ENCODE data around the gene HIVEP3. TPM values are rescaled to one million over a fixed set of nuclear protein-coding genes. Genes with fewer than 3 reads are reported as not detected.

Gene HIVEP3
- total RNA-seq, 1 experiment from 2014 or later: 11.0 TPM

DNA sequence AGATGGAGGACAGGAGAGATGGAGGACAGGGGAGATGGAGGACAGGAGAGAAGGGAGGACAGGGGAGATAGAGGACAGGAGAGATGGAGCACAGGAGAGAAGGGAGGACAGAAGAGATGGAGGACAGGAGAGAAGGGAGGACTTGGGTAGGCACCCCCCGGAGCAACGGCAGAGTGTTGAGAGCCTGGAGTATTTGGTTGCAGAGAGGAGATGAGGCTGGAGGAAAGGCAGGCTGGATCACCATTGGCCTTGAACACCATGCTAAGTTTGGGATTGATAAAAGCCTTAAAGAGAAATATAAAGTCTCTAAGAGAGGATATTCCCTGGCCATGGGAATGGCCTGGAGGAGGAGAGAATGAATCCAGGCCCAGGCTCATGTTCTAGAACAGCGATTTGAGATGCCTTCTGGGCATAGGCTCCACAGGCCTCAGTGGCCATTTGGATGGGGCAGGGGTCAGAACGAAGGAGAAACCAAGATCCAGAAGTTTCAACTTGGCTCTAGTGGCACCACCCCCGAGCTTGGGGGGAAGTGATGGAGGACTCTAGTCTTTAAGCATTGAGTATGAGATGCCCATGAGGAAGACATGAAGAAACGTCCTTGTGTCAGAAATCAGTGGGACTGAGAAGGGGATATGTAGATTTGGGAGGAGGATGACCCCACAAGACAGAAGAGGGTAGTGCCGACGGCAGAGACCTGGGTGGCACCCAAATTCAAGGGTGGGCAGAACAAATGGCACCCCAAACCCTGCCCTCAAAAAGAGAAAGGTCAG, 386.3 kb downstream of the HIVEP3 start:
- no TSS peak for BruUV-seq (replicated peaks)
- Histone ChIP-seq H2AFZ (no peak overlapping the region), H3K4me1 (replicated peaks; ENCODE audit: insufficient read depth) (no peaks in the 10 kb centered on the region), H3F3A (ENCODE audit: insufficient read depth, low read depth) (peaks cover under 1% of the 10 kb centered on the region; the same call in 1 of the 2 replicates), H3K4me2 (no peak overlapping the region), H3K36me3 (ENCODE audit: low read depth) (no peaks in the 10 kb centered on the region), H3K27ac (no peak overlapping the region), H3K9me2 (ENCODE audit: insufficient read depth) (no peaks in the 10 kb centered on the region), H3K27me3 (ENCODE audit: insufficient read depth, low read depth) (no peaks in the 10 kb centered on the region), H4K20me1 (ENCODE audit: insufficient read depth) (no peaks in the 10 kb centered on the region), H3K4me3 (no peak overlapping the region), H3K9me3 (ENCODE audit: insufficient read depth, low read depth) (no peaks in the 10 kb centered on the region), H3K79me2 (ENCODE audit: low read depth) (no peaks in the 10 kb centered on the region)
- ChIA-PET CTCF (no interaction called here), POLR2A (ENCODE audit: unreplicated experiment) (no interaction called here)
- TF ChIP-seq, protein P1, sequence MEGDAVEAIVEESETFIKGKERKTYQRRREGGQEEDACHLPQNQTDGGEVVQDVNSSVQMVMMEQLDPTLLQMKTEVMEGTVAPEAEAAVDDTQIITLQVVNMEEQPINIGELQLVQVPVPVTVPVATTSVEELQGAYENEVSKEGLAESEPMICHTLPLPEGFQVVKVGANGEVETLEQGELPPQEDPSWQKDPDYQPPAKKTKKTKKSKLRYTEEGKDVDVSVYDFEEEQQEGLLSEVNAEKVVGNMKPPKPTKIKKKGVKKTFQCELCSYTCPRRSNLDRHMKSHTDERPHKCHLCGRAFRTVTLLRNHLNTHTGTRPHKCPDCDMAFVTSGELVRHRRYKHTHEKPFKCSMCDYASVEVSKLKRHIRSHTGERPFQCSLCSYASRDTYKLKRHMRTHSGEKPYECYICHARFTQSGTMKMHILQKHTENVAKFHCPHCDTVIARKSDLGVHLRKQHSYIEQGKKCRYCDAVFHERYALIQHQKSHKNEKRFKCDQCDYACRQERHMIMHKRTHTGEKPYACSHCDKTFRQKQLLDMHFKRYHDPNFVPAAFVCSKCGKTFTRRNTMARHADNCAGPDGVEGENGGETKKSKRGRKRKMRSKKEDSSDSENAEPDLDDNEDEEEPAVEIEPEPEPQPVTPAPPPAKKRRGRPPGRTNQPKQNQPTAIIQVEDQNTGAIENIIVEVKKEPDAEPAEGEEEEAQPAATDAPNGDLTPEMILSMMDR (conservative IDR thresholded peaks at IDR 0.05): no peak
- no peak for TF ChIP-seq EZH2 (IDR thresholded peaks at IDR 0.05; ENCODE audit: low read depth)
- no peak for DNase-seq
- intact Hi-C loops (cut with micrococcal nuclease; ENCODE audit: unreplicated experiment): no loop called here

DNA sequence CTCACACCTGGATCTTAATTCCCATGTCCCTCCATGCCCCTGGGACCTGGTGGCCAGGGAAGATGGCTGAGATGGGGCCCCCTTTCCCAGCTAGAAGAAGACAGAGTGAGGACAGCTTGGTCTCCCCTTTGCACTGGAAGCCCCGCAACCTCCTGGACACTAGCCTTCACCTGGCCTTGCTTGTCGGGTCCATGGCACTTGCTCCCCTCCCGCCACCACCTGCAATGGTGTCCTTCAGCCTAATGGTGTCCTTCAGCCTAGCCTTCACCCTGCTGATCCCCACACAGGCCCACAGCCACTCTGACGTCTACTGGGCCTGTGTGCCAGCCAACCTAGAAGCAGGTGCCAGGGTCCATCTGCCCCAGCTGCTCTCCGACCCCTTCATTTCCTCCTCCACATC, 388.3 kb downstream of the HIVEP3 start:
- Histone ChIP-seq H3K4me1 (replicated peaks; ENCODE audit: insufficient read depth) (no peaks in the 10 kb centered on the region), H3K27me3 (ENCODE audit: insufficient read depth, low read depth) (no peaks in the 10 kb centered on the region), H3K9me3 (ENCODE audit: insufficient read depth, low read depth) (no peaks in the 10 kb centered on the region), H4K20me1 (ENCODE audit: insufficient read depth) (no peaks in the 10 kb centered on the region), H3K27ac (no peak overlapping the region), H2AFZ (no peak overlapping the region), H3K4me2 (no peak overlapping the region), H3K36me3 (ENCODE audit: low read depth) (no peaks in the 10 kb centered on the region), H3K79me2 (ENCODE audit: low read depth) (no peaks in the 10 kb centered on the region), H3F3A (ENCODE audit: insufficient read depth, low read depth) (peaks cover 7% of the 10 kb centered on the region; the same call in 1 of the 2 replicates), H3K4me3 (no peak overlapping the region), H3K9me2 (ENCODE audit: insufficient read depth) (no peaks in the 10 kb centered on the region)
- BruUV-seq (replicated peaks): no TSS peak
- intact Hi-C loops (cut with micrococcal nuclease; ENCODE audit: unreplicated experiment): no loop called here
- CTCF ChIA-PET: no interaction called here
- POLR2A ChIA-PET (ENCODE audit: unreplicated experiment): no interaction called here
- no peak for DNase-seq
- TF ChIP-seq, protein P1 (conservative IDR thresholded peaks at IDR 0.05): no peak
- TF ChIP-seq EZH2 (IDR thresholded peaks at IDR 0.05; ENCODE audit: low read depth): no peak

DNA sequence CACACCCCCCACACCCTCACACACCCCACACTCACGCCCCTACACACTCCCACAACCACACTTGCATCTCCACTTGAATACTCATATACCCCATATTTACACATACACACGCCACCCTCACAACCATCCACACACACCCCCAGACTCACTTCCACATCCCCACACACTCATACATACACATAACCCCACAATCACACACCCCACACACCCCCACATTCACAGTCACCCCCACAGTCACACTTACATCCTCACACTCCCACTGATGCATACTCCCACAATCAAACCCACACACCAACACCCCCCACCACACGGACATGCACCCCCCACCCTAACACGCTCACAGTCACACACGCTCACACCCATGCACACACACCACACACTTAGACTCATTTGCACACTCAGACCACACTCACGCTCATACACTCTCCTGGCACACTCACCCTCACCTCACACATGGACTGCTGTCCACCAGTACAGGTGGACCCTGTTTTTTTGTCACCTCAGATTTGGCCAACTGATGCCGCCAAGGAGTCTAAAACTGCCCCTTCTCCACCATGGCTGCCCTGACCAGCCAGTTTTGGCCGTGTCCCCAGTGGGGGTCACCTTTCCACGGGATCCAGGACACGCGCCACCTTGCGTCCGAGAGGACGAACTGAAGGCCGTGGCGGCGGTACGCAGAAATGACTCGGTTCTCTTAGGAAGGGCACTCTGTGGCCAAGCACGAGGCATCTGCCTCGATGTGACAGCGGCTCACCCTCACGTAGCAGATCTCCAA, 388.9 kb downstream of the HIVEP3 start:
- Histone ChIP-seq H3K27me3 (ENCODE audit: insufficient read depth, low read depth) (no peaks in the 10 kb centered on the region), H3K4me3 (no peak overlapping the region), H3K9me2 (ENCODE audit: insufficient read depth) (no peaks in the 10 kb centered on the region), H3K4me1 (replicated peaks; ENCODE audit: insufficient read depth) (no peaks in the 10 kb centered on the region), H3K79me2 (ENCODE audit: low read depth) (no peaks in the 10 kb centered on the region), H4K20me1 (ENCODE audit: insufficient read depth) (no peaks in the 10 kb centered on the region), H3K9me3 (ENCODE audit: insufficient read depth, low read depth) (no peaks in the 10 kb centered on the region), H3K27ac (no peak overlapping the region), H3K36me3 (ENCODE audit: low read depth) (no peaks in the 10 kb centered on the region), H2AFZ (no peak overlapping the region), H3F3A (ENCODE audit: insufficient read depth, low read depth) (peaks cover 7% of the 10 kb centered on the region; the same call in 1 of the 2 replicates), H3K4me2 (no peak overlapping the region)
- CTCF ChIA-PET: no interaction called here
- POLR2A ChIA-PET (ENCODE audit: unreplicated experiment): no interaction called here
- no TSS peak for BruUV-seq (replicated peaks)
- DNase-seq: no peak
- TF ChIP-seq, protein P1 (conservative IDR thresholded peaks at IDR 0.05): no peak
- TF ChIP-seq EZH2 (IDR thresholded peaks at IDR 0.05; ENCODE audit: low read depth): no peak
- intact Hi-C loops (cut with micrococcal nuclease; ENCODE audit: unreplicated experiment): no loop called here
